HFF-Myc (cell line): ENCODE results near the gene CEP43.

ENCODE experiments used
- DNase-seq: peaks from one replicate; pipeline ENCODE4 v3.0.0-alpha.2; 2011; ENCODE audit warnings: low read depth; ENCODE audit errors: extremely low read depth
- H3K4me3 ChIP-seq: replicated peaks from 2 replicates; pipeline ENCODE4 v1.5.1; 2011; ENCODE audit warnings: low read depth, mild to moderate bottlenecking, control low read depth, low read length
- TF ChIP-seq, protein P1 (sequence below): IDR thresholded peaks from 2 replicates; pipeline ENCODE4 v1.5.1; 2012; ENCODE audit warnings: mild to moderate bottlenecking, low read depth, low read length, control low read depth; ENCODE audit errors: missing control alignments

The CEP43 gene

DNA sequence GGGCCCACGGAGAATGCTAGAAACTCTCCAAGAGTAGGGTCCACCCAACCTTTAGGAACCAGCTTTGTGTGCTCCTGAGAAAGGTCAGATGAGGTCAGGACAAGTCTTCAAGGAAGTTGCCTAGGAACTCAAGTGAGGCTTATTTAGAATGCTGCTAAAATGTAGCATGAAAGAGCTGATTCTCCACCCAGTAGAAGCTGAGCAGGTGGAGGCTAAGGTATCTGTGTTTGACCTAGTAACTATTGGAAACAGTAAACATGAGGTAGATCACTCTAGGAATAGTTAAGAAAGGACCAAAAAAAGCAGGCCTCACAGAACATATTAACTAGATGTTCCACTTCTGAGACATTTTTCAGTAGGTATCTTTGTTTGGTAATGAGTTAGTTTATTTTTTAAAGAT lies 13.9 kb downstream of the CEP43 start:
- TF ChIP-seq, protein P1, sequence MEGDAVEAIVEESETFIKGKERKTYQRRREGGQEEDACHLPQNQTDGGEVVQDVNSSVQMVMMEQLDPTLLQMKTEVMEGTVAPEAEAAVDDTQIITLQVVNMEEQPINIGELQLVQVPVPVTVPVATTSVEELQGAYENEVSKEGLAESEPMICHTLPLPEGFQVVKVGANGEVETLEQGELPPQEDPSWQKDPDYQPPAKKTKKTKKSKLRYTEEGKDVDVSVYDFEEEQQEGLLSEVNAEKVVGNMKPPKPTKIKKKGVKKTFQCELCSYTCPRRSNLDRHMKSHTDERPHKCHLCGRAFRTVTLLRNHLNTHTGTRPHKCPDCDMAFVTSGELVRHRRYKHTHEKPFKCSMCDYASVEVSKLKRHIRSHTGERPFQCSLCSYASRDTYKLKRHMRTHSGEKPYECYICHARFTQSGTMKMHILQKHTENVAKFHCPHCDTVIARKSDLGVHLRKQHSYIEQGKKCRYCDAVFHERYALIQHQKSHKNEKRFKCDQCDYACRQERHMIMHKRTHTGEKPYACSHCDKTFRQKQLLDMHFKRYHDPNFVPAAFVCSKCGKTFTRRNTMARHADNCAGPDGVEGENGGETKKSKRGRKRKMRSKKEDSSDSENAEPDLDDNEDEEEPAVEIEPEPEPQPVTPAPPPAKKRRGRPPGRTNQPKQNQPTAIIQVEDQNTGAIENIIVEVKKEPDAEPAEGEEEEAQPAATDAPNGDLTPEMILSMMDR = no peak
- DNase-seq = no peak

DNA sequence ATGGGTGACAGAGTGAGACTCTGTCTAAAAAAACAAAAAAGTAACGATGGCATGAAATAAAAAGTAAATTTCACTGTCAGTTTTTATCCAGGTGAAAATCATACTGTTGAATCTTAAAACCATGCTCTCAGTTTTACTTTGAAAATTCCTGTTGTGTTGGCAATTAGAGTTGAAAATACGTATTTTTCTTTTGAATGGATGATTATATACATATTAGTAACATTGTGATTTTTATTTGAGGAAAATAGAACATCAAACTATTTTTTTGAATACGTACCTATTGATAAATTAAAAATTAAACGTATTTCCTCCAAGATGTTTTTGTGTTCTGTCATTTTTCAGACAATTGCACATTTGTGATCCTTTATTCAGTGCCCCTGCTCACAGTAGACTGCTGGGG lies 14.7 kb downstream of the CEP43 start:
- no peak overlapping the region for H3K4me3 ChIP-seq
- TF ChIP-seq, protein P1 = no peak
- no peak for DNase-seq

More for the DNA sequence above, 13.9 kb downstream of the CEP43 start:
- no peak overlapping the region for H3K4me3 ChIP-seq

DNA sequence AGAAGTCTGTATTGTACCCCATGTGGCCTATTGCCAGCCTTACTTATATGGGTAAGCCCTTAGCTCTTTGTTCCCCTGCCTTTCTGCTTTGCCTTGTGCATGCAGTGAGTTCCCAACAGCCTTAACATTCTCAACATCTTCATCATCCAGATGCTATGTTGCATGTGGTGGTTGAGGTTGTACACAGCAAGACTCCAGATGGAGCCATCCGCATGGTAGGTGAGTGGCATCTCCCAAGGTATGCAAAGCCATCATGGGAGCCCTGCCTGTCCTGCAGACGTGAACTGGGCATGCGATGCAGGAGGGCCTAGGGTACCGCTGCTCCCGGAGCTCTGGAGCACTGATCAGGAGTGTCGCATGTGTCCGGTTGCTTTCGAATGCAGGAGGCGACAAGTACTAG lies 16.1 kb downstream of the CEP43 start:
- H3K4me3 ChIP-seq = no peak overlapping the region
- TF ChIP-seq, protein P1 = no peak
- no peak for DNase-seq

DNA sequence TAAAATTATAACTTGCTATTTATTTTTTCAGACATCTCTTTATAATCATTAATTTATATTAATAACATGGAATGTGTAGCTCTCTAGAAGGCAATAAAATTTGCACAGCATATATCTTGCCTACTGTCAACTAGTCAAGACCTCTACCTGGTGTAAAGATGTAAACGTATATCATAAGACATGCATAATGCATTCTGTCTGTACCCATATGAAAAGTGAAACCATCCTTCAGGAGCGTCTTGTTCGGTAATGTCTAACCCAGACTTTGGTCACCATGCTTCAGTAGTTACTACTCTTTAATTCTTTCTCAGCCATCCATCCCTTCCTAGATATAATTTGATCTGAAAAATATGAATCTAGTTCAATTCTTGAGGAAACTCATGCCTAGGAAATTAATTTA lies 21.0 kb downstream of the CEP43 start:
- no peak for DNase-seq
- TF ChIP-seq, protein P1 = no peak

DNA sequence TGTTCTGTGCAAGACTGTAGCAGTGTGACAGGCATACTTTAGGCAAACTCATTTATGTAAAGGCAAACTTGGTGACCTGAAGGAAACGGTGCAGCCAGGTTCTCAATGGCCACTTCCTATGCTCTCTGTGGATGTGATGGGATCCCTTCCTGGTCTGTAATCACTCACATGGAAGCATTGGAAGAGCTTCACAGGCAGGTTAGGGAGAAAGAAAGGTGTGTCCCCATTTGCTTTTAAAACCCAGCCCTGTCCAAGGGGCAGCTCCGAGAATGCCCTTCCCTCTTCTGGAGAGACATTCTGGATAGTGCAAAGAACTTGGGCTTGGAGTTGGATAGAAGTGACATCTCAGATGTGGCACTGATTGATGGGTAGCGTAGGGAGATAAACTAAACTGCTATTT lies 28.1 kb downstream of the CEP43 start:
- DNase-seq = no peak
- TF ChIP-seq, protein P1 = no peak
- H3K4me3 ChIP-seq = no peak overlapping the region

More for the DNA sequence above, 21.0 kb downstream of the CEP43 start:
- no peak overlapping the region for H3K4me3 ChIP-seq

DNA sequence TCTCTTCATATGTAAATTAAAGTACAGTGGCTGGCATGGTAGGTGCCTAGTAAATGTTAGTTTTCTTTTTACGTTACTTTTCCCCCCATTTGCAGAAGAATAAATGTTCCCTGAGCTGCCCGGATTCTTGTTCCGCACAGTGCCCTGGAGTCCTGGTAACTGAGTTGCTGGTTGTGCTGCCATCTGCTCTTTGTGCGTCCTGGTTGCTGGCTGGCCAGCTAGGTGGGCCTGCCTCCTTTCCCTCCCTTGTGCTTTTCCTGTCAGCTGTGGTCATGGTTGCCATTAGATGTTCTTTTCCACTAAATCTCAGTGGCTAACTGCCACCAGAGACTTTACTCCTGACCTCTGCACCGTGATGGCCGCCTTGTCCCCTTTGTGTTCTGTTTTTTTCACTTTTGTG lies 28.6 kb downstream of the CEP43 start:
- no peak for DNase-seq
- TF ChIP-seq, protein P1 = no peak
- H3K4me3 ChIP-seq = no peak overlapping the region
